Skeletal muscle satellite cell (primary cell): ENCODE measurements around the gene SPACA7.

Experiments
- H3K27me3 ChIP-seq: 2 replicates; pipeline ENCODE4 v1.7.0; 2013; ENCODE audit warnings: low read length; ENCODE audit not compliant: control insufficient read depth, insufficient read depth
- H3K36me3 ChIP-seq: 2 replicates; pipeline ENCODE4 v1.7.0; 2013; ENCODE audit warnings: mild to moderate bottlenecking, control low read depth, low read length; ENCODE audit not compliant: insufficient read depth
- H3K4me1 ChIP-seq: 2 replicates; pipeline ENCODE4 v1.7.0; 2013; ENCODE audit warnings: low read length; ENCODE audit not compliant: control insufficient read depth, insufficient read depth
- H3K4me2 ChIP-seq: 2 replicates; pipeline ENCODE4 v1.7.0; 2013; ENCODE audit warnings: mild to moderate bottlenecking, low read length
- H3K4me3 ChIP-seq: 2 replicates; pipeline ENCODE4 v1.7.0; 2013; ENCODE audit warnings: low read length
- H3K9ac ChIP-seq: 2 replicates; pipeline ENCODE4 v1.7.0; 2013; ENCODE audit warnings: mild to moderate bottlenecking, low read depth, low read length, moderate library complexity
- H3K9me3 ChIP-seq: replicated peaks from 2 replicates; pipeline ENCODE4 v1.7.0; 2013; ENCODE audit warnings: mild to moderate bottlenecking, control low read depth, low read length

Gene SPACA7

GRCh38 chr13:112481458-112481857 lies 105.3 kb downstream of the SPACA7 start:
- H3K9ac ChIP-seq: no peak overlapping the region
- no peaks in the 10 kb centered on the region for H3K9me3 ChIP-seq
- no peaks in the 10 kb centered on the region for H3K4me1 ChIP-seq
- H3K36me3 ChIP-seq: peaks cover 2% of the 10 kb centered on the region
- H3K4me3 ChIP-seq: no peak overlapping the region
- no peaks in the 10 kb centered on the region for H3K27me3 ChIP-seq
- no peak overlapping the region for H3K4me2 ChIP-seq

- no peaks in the 10 kb centered on the region for H3K4me1 ChIP-seq
- H3K36me3 ChIP-seq: peaks cover 2% of the 10 kb centered on the region
- H3K4me3 ChIP-seq: no peak overlapping the region
- no peak overlapping the region for H3K4me2 ChIP-seq
- H3K27me3 ChIP-seq: no peaks in the 10 kb centered on the region
- H3K9me3 ChIP-seq: no peaks in the 10 kb centered on the region
- H3K9ac ChIP-seq: no peak overlapping the region
Observed at GRCh38 chr13:112483299-112483698, 107.1 kb downstream of the SPACA7 start.
